Right ventricle myocardium inferior (tissue), 1 donor: ENCODE results near the gene PPP1R1C. TPM values are rescaled to one million over a fixed set of nuclear protein-coding genes. Genes with fewer than 3 reads are reported as not detected.

Experiments used
- ATAC-seq: fragments of 200-7000 bp; cut with Tn5 transposase; one replicate; pipeline ENCODE4 v1.9.1; 2020; ENCODE audit warnings: mild to moderate bottlenecking, moderate library complexity
- DNase-seq: peaks from one replicate; pipeline ENCODE4 v3.0.0; 2021; ENCODE audit errors: missing footprints
- intact Hi-C: fragments of 100-400 bp; cut with DNase I; formaldehyde crosslinking; loops from one replicate; pipeline ENCODE4 v1.11.0; 2022
- total RNA-seq: library from RNA; stranded (reverse); fragmentation: NEBNext Ultra II Directional; extraction: Animal tissue kit (Norgen Biotek cat#: 25700); gene quantifications from one replicate; pipeline ENCODE4 v1.2.1, GENCODE V29; 2021
- donor health status: DM: no; HTN: yes; CAD: no; lungs with severe emphysema.

Gene PPP1R1C
- total RNA-seq, 1 donor from 2014 or later, result 24.0 TPM

GRCh38 chr2:182133195-182133891 lies 147.7 kb downstream of the PPP1R1C start:
- no peak for DNase-seq
- no peak for ATAC-seq
- intact Hi-C loops, result no loop called here

- ATAC-seq (no peak), DNase-seq (no peak)
- intact Hi-C loops, result no loop called here
Measured at GRCh38 chr2:182134201-182134600, 148.5 kb downstream of the PPP1R1C start.

- intact Hi-C loops, result no loop called here
- no peak for ATAC-seq
- DNase-seq, result no peak
Measured at GRCh38 chr2:182142062-182142461, 156.4 kb downstream of the PPP1R1C start.

- intact Hi-C loops, result no loop called here
- DNase-seq, result no peak
- ATAC-seq, result no peak
Measured at GRCh38 chr2:182144041-182144775, 158.6 kb downstream of the PPP1R1C start.

- ATAC-seq (peak; percentile 94), DNase-seq (no peak)
- intact Hi-C loops, result no loop called here
Measured at GRCh38 chr2:182144776-182145165, 159.1 kb downstream of the PPP1R1C start.

- intact Hi-C loops, result no loop called here
- DNase-seq (no peak), ATAC-seq (no peak)
Measured at GRCh38 chr2:182148344-182148743, 162.7 kb downstream of the PPP1R1C start.

- no peak for DNase-seq
- no peak for ATAC-seq
- intact Hi-C loops, result no loop called here
Measured at GRCh38 chr2:182163878-182164277, 178.2 kb downstream of the PPP1R1C start.

- no peak for DNase-seq
- no peak for ATAC-seq
- intact Hi-C loops, result no loop called here
Measured at GRCh38 chr2:182164686-182165085, 179.0 kb downstream of the PPP1R1C start.

- intact Hi-C loops, result no loop called here
- DNase-seq, result no peak
- ATAC-seq, result no peak
Measured at GRCh38 chr2:182165202-182165601, 179.5 kb downstream of the PPP1R1C start.

- intact Hi-C loops, result no loop called here
- ATAC-seq, result no peak
- DNase-seq, result no peak
Measured at GRCh38 chr2:182166406-182166805, 180.8 kb downstream of the PPP1R1C start.

- intact Hi-C loops, result no loop called here
- DNase-seq (no peak), ATAC-seq (no peak)
Measured at GRCh38 chr2:182166841-182167240, 181.2 kb downstream of the PPP1R1C start.

Other genes starting within 250 kb of the PPP1R1C start
- gene ITPRID2, start 94.1 kb upstream of the PPP1R1C start, total RNA-seq, result 64.5 TPM